ENCODE data around the gene LCE3A. TPM values are rescaled to one million over a fixed set of nuclear protein-coding genes. Genes with fewer than 3 reads are reported as not detected.

The LCE3A gene
- total RNA-seq, 3 donors from 2014 or later (not counting 1 experiment from before 2014, with no cell fraction given): not detected

- peaks cover under 1% of the 10 kb centered on the region for H3K9me3 ChIP-seq (ENCODE audit: control insufficient read depth, insufficient read depth, low read length)
- Mint-ChIP-seq H3K27ac (no peak within 1 kb of the TSS), H3K27me3 (ENCODE audit: low read depth in 2 of 2) (peaks cover 0 to 7% of the 10 kb centered on the region in 2 donors), H3K4me1 (no peaks in the 10 kb centered on the region), H3K36me3 (no peaks in the 10 kb centered on the region), H3K4me3 (no peak within 1 kb of the TSS), H3K9me3 (peaks cover 2% of the 10 kb centered on the region in 2 donors)
- 100% methylated on average over 1 of the region's 1 CpG for WGBS (ENCODE audit: insufficient coverage)
- H3K36me3 ChIP-seq (ENCODE audit: control insufficient read depth, insufficient read depth, low read length): no peaks in the 10 kb centered on the region
- peaks cover 3% of the 10 kb centered on the region for H3K27me3 ChIP-seq (ENCODE audit: control insufficient read depth, insufficient read depth, low read length)
- ATAC-seq (no peak), DNase-seq (no peak)
- no peaks in the 10 kb centered on the region for H3K4me1 ChIP-seq (ENCODE audit: control insufficient read depth, insufficient read depth, low read length)
- H3K4me3 ChIP-seq (ENCODE audit: low read length): no peak within 1 kb of the TSS
- intact Hi-C loops (cut with micrococcal nuclease): no loop called here
- TF ChIP-seq, protein P1, sequence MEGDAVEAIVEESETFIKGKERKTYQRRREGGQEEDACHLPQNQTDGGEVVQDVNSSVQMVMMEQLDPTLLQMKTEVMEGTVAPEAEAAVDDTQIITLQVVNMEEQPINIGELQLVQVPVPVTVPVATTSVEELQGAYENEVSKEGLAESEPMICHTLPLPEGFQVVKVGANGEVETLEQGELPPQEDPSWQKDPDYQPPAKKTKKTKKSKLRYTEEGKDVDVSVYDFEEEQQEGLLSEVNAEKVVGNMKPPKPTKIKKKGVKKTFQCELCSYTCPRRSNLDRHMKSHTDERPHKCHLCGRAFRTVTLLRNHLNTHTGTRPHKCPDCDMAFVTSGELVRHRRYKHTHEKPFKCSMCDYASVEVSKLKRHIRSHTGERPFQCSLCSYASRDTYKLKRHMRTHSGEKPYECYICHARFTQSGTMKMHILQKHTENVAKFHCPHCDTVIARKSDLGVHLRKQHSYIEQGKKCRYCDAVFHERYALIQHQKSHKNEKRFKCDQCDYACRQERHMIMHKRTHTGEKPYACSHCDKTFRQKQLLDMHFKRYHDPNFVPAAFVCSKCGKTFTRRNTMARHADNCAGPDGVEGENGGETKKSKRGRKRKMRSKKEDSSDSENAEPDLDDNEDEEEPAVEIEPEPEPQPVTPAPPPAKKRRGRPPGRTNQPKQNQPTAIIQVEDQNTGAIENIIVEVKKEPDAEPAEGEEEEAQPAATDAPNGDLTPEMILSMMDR (IDR thresholded peaks at IDR 0.05): no peak
- no peak within 1 kb of the TSS for H3K27ac ChIP-seq (ENCODE audit: low read length)
Measured at GRCh38 chr1:152613511-152613910, 9.4 kb downstream of the LCE3A start, which contains the start of gene LCE3B. Gene LCE3B, plus strand, starts transcription at chr1:152613811. Its CDS starts 0 bp downstream, at chr1:152613811.

GRCh38 chr1:152599934-152600333, 23.0 kb downstream of the LCE3A start, which contains the start of gene LCE3C:
Gene LCE3C, plus strand, starts transcription at chr1:152600234. Its CDS starts 498 bp downstream, at chr1:152600732.
- Mint-ChIP-seq H3K9me3 (peaks cover 0 to 7% of the 10 kb centered on the region in 2 donors), H3K27me3 (ENCODE audit: low read depth in 2 of 2) (peaks cover 7 to 8% of the 10 kb centered on the region in 2 donors), H3K36me3 (no peaks in the 10 kb centered on the region), H3K27ac (no peak within 1 kb of the TSS), H3K4me3 (no peak within 1 kb of the TSS), H3K4me1 (no peaks in the 10 kb centered on the region)
- no peaks in the 10 kb centered on the region for H3K36me3 ChIP-seq (ENCODE audit: control insufficient read depth, insufficient read depth, low read length)
- peaks cover 12% of the 10 kb centered on the region for H3K9me3 ChIP-seq (ENCODE audit: control insufficient read depth, insufficient read depth, low read length)
- TF ChIP-seq, protein P1 (IDR thresholded peaks at IDR 0.05): no peak
- H3K27ac ChIP-seq (ENCODE audit: low read length): no peak within 1 kb of the TSS
- H3K4me1 ChIP-seq (ENCODE audit: control insufficient read depth, insufficient read depth, low read length): no peaks in the 10 kb centered on the region
- intact Hi-C loops (cut with micrococcal nuclease): no loop called here
- DNase-seq: no peak
- 90% methylated on average over 2 of the region's 4 CpGs for WGBS (ENCODE audit: insufficient coverage)
- H3K27me3 ChIP-seq (ENCODE audit: control insufficient read depth, insufficient read depth, low read length): peaks cover 15% of the 10 kb centered on the region
- H3K4me3 ChIP-seq (ENCODE audit: low read length): no peak within 1 kb of the TSS
- ATAC-seq: no peak

- WGBS (ENCODE audit: insufficient coverage): 90% methylated on average over 2 of the region's 2 CpGs
- Mint-ChIP-seq H3K9me3 (peaks cover 0 to 8% of the 10 kb centered on the region in 2 donors), H3K27me3 (ENCODE audit: low read depth in 2 of 2) (peaks cover 3 to 8% of the 10 kb centered on the region in 2 donors), H3K36me3 (no peaks in the 10 kb centered on the region), H3K4me1 (no peaks in the 10 kb centered on the region), H3K4me3 (no peak overlapping the region), H3K27ac (no peak overlapping the region)
- Histone ChIP-seq H3K27me3 (ENCODE audit: control insufficient read depth, insufficient read depth, low read length) (peaks cover 13% of the 10 kb centered on the region), H3K27ac (ENCODE audit: low read length) (no peak overlapping the region), H3K4me3 (ENCODE audit: low read length) (no peak overlapping the region), H3K4me1 (ENCODE audit: control insufficient read depth, insufficient read depth, low read length) (no peaks in the 10 kb centered on the region), H3K36me3 (ENCODE audit: control insufficient read depth, insufficient read depth, low read length) (no peaks in the 10 kb centered on the region), H3K9me3 (ENCODE audit: control insufficient read depth, insufficient read depth, low read length) (peaks cover 12% of the 10 kb centered on the region)
- no peak for DNase-seq
- intact Hi-C loops (cut with micrococcal nuclease): no loop called here
- ATAC-seq: no peak
- TF ChIP-seq, protein P1 (IDR thresholded peaks at IDR 0.05): no peak
Measured at GRCh38 chr1:152596986-152597385, 25.9 kb downstream of the LCE3A start.

DNA sequence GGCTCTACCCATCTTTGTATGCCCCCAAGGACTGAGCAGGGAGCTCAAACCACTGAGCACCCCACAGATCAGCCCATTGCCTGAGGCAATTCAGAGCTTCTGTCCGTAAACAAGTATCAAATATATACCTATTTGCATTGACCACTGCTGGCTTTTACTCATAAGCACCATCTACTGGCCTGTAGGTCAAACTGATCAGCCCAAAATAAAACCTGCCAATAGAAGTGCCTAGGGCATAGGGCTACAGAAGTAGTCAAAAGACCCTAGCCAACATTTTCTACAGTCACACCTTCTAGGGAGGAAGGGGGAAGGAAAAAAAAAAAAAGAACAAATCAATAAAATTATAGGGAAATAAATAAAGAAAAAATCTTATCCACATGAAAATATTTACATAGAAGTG, 37.3 kb downstream of the LCE3A start:
- Mint-ChIP-seq H3K36me3 (no peaks in the 10 kb centered on the region), H3K27ac (no peak overlapping the region), H3K4me3 (no peak overlapping the region), H3K27me3 (ENCODE audit: low read depth in 2 of 2) (peaks cover 2 to 7% of the 10 kb centered on the region in 2 donors), H3K9me3 (no peaks in the 10 kb centered on the region), H3K4me1 (no peaks in the 10 kb centered on the region)
- ATAC-seq: no peak
- Histone ChIP-seq H3K27me3 (ENCODE audit: control insufficient read depth, insufficient read depth, low read length) (peaks cover 4% of the 10 kb centered on the region), H3K4me3 (ENCODE audit: low read length) (no peak overlapping the region), H3K27ac (ENCODE audit: low read length) (no peak overlapping the region), H3K4me1 (ENCODE audit: control insufficient read depth, insufficient read depth, low read length) (no peaks in the 10 kb centered on the region), H3K36me3 (ENCODE audit: control insufficient read depth, insufficient read depth, low read length) (no peaks in the 10 kb centered on the region), H3K9me3 (ENCODE audit: control insufficient read depth, insufficient read depth, low read length) (no peaks in the 10 kb centered on the region)
- WGBS (ENCODE audit: insufficient coverage): 63% methylated on average over 1 of the region's 1 CpG
- DNase-seq: no peak
- TF ChIP-seq, protein P1 (IDR thresholded peaks at IDR 0.05): no peak
- intact Hi-C loops (cut with micrococcal nuclease): no loop called here

Data from natural killer cell (primary cell).